NCI-H1436 treated with DMSO at 0.1 percent for 48 hours (cell line): Measurements from ENCODE around the gene UBE2QL1.

ENCODE experiments used
- DNase-seq: peaks from one replicate; lab custom pipeline; 2025; lab: John Stamatoyannopoulos, UW

The UBE2QL1 gene

DNA sequence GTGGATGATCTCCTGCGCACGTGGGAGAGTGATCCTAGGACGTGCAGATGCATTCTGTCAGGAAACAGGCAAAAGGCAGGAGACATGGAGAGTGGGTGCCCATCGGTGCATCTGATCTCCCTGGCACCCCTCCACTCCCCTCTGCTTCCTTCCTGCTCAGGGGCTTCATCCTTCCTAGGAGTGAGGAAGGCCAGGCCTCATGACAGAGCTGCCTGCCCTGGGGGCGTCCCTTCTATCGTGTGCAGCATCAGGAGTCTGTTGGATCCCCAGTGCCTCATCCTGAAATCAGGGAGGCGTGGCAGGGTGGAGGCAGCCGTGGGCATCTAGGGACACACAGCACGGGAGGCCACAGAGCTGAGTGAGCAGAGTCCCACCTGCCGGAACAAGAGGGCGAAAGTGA lies 30.1 kb downstream of the UBE2QL1 start:
- DNase-seq: no peak

DNA sequence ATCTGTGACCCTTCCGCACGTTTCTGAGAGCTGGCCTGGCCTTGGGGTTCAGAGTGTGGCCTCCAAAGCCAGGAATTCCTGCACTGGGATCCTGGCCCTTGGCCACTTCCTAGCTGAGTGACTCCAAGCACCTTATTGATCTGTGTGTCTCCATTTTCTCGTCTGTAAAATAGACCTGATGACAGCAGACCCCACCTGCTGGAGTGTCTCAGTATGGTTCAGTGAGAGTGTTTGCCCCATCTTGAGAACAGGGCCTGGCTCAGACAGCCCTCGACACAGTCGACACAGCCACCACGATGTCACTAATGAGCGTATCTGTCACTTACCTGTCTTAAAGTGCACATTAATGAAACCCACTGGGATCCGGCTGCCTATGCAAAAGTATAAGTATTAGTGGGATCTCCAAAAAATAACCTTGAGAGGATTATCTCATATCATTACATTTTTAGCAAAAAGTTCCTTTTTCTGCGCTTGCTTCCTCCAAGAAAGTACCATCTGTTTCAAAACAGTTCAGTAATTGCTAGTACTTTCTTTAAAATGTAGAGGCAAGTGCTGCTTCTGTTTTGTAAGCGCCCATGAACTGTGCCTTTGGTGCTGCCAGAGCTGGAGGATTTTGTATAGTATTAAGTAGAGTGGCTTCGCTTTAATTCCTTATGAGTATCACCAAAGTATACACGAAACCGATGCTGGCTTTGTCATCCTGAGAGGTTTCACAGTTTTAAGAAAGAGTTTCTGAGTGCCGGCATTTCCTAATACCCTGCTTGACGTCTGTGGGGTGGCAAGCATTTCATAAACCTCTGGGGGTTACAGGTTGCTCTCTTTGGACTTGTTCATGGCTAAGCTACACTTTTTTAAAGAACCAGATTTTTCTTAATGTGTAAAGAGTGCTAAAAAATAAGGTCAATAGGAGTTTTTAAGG lies 31.7 kb downstream of the UBE2QL1 start:
- no peak for DNase-seq

DNA sequence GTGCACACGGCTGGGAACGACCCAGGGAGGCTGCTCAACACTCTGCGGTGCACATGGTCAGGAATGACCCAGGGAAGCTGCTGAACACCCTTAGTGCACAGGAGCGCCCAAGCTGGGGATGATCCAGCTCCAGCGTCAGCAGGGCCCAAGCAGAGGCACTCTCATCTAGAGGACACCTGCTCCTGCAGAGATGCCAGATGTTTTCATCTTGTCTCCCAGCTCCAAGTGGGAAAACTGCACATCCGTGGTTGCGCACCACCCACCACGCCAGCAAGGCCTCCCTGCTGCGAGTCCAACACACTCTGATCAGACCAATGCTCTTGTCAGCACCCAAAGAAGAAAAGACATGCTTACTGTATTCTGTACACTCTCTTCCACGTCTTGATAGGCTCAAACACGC lies 34.1 kb downstream of the UBE2QL1 start:
- DNase-seq: no peak

DNA sequence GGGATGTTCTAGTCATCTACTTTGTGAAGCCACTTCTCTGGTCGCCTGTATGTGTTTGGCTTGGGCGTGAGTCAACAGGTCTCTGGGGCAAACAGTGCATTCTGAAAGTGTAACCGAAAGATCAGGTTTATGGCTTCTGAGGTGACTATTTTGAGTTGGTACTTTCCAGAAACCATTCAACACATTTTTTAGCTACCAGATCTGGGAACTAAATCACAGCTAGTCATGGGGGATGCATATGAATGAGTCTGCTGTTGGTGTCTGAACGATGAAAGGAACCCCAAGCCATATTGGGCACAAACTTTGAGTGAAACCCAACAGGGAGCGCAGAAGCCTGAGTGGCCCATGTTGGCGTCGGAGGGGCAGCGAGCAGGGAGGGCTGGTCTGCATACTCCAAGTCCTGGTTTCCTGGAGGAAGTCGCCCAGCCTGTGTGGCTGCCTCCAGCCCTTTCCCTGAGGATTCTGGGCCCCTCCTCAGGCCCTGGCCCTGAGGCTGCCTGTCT lies 35.3 kb downstream of the UBE2QL1 start:
- no peak for DNase-seq

DNA sequence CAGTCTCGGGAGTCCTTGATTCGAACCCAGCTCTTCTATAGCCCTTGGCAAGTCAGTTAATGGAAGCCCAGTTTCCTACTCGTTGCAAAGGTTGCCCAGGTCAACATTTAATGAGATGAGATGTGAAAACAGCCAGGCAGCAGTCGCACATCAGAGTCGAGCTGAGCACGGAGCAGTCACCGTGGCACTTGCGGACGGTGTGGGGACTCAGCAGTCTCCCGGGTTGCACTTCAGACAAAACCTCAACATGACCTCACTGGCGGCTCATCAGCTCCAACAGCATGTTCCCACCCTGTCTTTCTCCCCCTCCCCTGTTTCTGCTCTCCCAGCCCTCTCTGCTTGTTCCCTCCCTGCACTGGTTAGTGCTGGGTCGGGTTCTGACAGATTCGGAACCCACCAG lies 35.8 kb downstream of the UBE2QL1 start:
- no peak for DNase-seq

DNA sequence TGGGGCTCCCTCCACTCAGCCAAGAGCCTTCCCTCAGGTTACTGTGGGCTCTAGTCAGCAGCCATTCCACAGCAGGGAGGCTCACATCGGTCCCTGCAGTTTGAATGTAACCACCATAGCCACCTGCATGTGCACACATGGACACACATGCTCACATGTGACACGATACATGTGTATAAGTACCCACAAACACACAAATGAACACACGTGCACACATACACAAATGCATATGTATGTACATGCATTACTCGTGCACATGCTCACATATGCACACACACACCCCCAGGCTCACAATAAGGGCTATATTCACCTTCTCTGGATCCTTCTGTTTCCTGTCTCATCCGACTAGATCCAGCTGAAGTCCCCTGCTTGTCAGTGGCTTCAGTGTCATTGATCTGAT lies 36.2 kb downstream of the UBE2QL1 start:
- DNase-seq: no peak

DNA sequence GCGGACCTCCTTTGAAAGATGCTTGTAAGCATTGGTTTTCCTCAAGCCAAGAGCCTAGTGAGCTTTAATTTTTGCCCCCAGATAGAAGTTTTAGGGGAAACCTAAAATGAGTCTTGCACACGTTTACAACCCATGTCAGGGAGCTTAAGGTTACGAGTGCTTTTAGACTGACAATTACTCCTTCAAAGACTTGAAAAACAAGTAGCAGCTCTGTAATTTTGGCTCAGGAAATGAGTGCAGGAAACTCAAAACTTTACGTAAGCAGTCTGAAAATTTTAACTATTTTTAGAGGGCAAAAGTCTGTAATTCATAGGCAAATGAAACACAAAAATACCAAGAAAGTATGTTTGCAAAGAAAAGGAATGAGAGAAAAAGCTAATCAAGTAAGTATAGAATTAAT lies 36.8 kb downstream of the UBE2QL1 start:
- no peak for DNase-seq

DNA sequence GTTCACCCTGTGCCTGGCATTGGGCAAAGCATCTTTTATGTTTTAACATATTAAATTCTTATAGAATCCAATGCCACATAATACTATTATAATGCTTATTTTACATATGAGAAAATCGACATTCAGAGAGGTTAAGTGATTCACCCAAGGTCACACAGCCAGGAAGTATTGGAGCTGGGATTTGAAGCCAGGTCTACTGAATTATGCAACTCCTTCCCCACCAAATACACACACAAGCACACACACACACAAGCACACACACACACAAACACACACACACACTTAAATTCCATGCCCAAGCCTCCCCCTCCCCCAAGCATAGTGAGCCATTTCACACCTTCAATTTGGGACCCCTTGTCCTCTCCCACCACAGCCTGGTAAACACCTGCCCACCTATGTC lies 37.4 kb downstream of the UBE2QL1 start:
- DNase-seq: no peak

DNA sequence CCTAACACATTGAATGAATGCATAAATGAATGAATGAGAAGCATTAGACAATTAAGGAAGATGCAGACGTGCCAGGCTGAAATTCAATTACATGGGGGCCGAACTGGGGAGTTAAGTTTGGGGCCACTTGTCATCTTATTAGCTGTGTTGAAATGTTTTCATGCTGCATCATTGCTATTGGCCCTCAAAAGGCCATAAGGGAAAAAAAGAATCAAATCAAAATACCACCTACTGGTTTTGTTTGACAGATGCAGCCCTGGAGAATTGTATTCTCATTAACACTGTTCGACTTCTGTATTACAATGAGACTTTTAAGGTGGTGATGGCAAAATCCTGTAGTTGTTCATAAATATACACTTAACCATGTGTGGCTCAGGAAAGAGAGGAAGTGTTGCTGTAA lies 38.4 kb downstream of the UBE2QL1 start:
- DNase-seq: no peak

DNA sequence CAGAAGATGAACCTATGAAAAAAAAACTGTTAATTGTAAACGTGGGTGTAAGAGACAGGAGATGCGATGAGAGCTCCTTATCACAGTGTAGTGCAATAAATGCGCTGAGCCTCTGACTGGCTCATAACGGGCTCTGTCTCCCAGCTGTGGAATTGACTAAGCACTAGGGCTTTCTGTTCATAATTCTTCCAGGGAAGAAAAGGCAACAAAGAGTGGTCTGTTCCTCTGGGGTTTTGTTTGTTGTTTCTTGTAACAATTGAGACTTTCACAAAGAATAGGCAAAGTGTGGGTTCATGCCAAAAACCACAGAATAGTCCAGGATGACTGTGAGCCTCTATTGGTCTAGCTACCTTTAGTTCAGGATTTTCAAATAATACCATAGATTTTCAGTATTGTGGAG lies 39.4 kb downstream of the UBE2QL1 start:
- no peak for DNase-seq

DNA sequence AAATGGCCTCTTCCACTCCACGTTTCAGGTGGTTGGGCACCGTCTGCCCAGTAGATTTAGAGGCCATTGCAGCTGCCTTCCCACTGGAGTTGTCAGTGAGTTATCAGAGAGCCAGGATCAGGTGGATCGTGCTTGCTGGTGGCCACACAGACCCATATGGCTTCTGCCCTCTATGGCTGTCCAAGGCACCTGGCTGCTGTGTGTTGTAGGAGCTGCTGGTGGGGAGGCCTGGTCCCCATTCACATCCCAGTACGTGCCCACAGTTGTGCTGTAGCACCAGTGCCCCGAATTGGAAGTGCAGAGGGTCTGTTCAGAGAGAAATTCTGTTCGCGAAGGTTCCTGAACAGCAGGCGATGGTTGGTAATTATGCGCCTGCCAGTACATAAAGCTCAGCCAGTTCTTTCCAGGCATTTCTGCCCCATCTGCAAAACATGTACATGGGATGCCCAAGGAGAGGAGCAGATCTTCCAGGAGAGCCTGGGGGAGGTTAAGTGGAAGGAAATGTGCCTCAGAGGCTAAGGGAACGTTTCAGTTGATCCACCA lies 41.1 kb downstream of the UBE2QL1 start:
- DNase-seq: no peak

DNA sequence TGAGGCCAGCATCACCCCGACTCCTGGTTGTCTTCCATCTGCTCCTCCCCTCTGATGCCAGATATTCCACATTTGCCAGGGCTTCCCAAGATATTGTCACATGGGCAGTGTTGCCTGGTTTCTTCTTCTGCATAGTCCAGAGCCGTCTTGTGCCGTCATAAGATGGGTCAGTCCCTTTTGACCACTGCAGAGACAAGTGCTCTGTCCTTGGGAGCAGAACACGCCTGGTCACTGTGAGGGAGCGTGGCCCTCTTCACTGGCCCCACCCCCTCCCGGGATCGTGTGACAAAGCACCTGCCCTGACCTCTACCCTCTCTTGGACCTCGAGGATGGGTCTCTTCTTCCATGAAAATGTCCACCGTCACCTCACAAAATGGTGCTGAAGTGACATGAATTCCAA lies 41.6 kb downstream of the UBE2QL1 start:
- DNase-seq: no peak

DNA sequence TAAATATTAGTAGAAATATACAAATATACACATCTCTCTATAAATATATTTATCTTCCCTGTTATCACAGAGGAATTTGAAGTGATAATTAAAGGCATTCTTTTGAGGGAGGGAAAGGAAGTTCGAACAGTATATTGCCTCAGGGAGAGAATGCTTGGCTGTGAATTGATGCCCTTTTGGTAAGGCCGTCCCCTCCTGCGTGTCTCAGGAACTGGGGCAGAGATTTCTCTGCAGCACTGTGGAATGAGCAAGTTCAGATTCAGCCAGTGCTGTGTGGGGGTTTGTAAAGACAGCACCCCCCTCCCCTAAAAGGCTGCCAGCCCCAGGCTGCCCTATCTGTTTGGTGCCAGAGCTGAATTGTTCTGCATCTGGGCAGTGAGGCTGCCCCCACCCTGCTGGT lies 42.0 kb downstream of the UBE2QL1 start:
- DNase-seq: no peak

DNA sequence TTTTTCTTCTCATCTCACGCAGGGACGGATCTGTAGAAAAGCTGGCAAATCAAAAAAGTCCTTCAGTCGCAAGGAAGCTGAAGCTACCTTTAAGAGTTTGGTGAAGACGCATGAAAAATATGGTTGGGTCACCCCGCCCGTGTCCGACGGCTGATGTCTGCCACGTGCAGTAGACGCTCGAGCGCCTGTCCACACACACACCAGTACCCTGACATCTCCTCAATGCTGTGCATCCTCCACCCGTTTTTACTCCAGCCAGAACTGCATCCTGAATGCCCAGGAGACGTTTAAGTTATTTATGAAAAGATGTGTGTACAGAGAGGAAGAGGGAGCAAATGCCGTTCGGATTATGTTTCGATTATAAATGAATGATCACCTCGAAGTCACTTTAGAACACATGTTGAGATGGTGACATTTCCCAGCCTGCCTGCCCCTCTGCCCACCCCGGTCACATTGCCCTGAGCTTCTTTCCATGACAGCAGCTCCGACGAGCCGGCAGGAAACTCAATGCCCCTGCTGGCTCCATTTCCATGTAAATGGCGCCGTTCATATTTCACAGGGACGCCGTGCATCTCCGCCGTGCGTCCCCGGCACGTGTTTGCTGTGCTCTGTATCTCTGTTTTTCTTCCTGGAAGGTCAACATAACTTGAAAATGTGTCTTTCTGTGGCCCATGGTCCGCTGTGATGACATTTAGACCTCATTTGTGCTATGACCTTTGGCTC lies 42.7 kb downstream of the UBE2QL1 start:
- DNase-seq: no peak

DNA sequence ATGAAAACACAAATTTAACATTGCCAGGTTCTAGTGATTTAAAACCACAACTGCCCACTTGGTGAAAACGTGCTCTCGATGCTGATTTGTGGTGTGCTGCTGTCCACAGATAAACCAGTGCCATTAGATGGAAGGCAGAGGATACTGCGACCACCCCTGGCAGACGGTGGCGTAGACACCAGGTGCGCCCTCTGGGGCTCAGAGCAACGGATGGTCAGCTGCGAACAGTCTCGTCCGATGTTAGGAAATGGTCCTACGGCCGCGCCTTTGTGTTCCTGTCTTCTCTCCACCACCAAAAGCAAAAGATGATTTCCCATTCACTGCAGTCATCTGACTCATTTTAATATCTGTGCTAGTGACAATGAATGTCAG lies 43.2 kb downstream of the UBE2QL1 start:
- no peak for DNase-seq

DNA sequence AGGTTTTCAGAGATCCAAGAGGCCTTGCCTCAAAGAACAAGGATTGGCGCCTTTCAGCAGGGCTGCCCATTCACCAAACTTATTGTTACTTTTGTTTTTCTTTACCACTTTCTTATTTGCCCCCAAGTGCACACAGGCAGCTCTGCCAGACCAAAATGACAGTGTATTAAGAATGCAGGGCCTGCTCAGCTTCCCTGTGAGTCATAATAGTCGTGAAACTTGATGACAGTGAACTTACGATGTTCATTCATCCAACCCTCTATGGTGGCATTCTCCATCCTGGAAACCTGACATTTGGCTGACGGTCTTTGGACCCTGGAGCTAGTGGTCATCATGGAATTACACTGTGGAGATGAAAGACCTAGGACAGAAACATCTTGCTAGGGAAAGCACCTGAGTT lies 44.3 kb downstream of the UBE2QL1 start:
- DNase-seq: no peak

DNA sequence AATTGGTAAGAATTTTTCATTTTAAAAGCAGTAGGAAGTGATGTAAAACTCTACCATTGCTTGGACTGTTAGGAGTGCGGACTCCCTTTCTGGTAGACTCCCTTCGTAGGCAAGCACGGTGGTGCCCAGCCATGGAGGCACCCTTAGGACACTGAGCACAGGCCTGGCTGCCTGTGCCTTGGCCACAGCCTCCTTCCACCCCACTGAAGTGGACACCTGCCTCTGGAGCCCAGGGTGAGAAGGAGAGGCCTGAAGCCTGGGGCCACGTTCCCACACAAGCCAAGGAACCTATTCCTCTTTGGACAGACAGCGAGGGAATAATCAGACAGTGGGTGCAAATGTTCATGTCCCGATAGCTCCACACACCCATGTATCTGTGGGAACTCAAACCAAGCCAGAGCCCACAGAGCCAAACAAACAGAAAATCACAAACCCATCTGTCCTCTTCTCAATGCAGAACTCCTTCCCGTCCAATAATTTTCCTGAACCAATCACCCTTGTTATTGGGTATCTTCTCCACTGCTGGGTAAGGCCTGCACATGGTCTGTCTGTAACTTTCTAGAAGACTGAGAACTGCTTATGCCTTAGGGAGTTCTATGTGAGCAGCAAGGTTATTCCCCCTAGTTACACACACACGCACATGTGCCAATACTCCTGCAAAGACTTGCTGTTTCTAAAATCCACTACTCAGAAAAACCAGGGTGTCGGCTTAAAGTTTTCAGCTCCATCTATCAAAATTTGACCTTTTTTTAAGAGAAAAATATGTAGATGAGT lies 45.2 kb downstream of the UBE2QL1 start:
- no peak for DNase-seq

DNA sequence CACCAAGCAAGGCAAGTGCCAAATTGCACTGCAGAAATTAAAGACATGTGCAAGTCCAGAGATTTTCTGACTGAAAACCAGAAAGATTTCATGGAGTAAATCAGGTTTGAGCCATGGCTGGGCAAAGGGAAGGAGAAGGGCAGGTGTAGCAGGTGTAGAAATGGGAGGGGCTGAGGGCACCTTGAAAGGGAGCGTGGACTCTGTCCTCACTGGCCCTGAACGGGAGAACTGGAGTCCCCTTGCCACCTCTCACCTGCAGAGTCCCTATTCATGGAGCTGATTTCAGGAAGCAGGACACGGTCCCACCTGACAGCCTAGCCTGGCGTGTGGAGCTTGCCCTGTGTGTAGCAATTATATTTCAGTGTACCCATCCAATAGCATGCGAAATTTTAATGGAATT lies 46.3 kb downstream of the UBE2QL1 start:
- DNase-seq: no peak

DNA sequence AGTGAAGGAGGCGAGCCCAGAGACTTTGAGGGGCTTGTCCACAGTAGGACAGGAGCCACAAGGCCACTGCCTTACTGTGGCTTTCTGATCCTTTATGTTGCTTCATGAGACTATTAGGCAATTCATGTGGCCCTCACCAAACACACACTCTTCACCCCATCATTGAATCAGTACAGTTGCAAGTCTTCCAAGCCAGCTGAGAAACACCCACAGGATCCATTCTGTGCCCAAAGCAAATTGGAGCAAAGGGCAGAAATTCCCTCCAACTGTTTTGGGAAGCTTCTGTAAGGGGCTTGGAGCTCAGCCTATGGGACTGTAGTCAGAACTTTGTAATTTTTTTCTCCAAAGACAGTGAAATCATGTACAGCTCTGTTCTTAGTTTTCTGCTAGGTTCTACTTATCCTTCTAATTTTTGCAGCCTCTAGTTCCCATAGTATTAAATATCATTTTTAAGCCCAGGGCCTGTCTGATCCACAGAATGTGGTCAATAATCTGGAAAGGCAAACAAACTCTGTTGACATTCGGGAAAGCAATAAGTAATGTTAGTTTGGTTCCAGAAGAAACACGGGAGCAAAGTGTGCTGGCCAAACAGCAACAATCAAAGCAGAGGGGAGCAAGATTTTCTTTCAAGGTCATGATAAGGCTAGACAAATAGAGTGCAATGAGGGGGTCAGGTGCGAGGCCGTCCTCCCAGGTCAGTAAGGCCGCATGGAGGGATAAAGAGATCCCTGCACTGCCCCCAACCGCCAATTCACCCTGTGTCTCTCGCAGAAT lies 47.0 kb downstream of the UBE2QL1 start:
- DNase-seq: no peak

DNA sequence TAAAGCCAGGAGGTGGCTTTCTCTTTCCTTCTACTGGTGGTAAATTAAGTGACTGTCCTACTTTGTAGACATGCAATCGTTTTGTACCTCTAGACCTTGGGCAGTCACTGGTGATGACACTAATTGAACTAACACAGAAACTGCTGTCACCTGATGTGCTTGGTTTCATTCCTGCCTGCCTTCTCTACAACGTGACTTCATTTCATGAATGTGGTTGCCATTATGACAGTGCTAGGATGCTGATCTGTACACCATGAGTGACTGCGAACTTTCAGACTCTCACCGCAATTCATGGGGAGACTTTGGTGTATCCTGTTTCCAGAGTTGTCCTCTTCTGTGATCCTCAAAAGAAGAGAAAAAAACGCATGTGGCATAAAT lies 47.5 kb downstream of the UBE2QL1 start:
- no peak for DNase-seq

DNA sequence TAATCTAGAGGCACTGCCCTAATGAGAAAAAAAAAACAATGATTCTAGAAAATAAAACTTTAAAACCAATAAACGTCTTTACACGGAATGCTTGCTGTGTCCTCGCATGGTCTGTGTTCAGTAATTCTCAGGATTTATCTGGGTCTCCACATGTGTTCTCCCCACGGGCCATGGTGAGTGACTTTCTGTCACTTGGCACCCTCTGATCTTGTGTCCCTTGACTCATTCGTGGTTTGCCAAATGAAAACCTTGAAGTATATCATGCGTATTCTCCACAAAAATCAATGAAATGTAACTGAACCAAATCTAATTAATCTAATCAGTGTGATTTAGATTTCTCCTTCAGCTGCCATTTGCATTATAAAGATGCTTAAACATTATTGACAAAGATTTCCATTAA lies 48.0 kb downstream of the UBE2QL1 start:
- DNase-seq: no peak

DNA sequence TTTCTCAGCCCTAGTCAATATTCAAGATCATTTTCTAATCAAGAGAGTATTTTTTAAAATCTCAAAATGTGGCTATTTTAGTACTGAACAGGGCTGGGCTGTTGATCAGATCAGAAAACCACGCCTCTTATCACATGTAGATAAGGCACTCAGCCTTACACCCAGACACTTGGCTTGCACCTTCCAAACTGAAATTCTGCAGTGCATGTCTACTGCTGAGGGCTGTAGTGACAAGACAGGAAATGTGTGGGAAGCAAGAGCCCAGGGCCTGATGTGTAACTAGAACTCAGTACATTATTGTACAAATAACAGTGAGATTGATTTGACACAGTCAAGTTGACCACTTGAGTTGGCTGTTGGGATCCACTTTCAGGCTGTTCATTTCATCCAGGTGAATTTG lies 48.6 kb downstream of the UBE2QL1 start:
- DNase-seq: no peak
